Breast epithelium (tissue), 3 donors: ENCODE results near the gene ASCC2.

Source experiments
- POLR2A ChIP-seq: fragments of 450-650 bp; IDR thresholded peaks from one replicate; pipeline ENCODE4 v1.6.1; 2016; ENCODE audit warnings: antibody characterized with exemption, mild to moderate bottlenecking, moderate library complexity
- POLR2AphosphoS5 ChIP-seq, 3 donors: sonication (generic); formaldehyde crosslinking; IDR thresholded peaks; one replicate each; pipeline ENCODE4 v1.6.1; 2017; ENCODE audit warnings: antibody characterized with exemption in 3 of 3
- TF ChIP-seq, protein P1 (sequence below), 3 donors: fragments of 450-650 bp; IDR thresholded peaks; one replicate each; pipeline ENCODE4 v1.5.1; 2016 to 2017; ENCODE audit warnings: antibody characterized with exemption in 3 of 3, mild to moderate bottlenecking in 3 of 3, moderate library complexity in 3 of 3

DNA sequence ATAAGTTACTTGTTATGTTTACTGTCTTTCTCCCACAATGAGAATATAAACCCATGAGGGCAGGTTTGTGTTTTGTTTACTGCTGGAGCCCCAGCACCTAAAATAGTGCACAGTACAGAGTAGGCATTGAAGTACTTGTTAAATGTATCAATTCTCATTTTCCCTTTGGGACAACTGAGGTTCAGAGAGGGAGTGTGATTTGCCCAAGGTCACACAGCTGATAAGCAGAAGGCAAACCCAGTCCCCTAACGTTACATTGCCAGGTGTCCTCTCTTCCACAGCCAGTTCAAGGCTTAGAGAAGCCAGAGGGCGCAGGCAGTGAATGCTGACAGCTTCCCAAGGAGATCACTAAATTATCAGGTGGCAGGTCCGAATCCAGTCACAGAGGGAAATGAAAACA, 88.0 kb downstream of the ASCC2 start:
- TF ChIP-seq POLR2A (no peak), POLR2AphosphoS5 (IDR thresholded peaks at IDR 0.05) (no peak)
- TF ChIP-seq, protein P1, sequence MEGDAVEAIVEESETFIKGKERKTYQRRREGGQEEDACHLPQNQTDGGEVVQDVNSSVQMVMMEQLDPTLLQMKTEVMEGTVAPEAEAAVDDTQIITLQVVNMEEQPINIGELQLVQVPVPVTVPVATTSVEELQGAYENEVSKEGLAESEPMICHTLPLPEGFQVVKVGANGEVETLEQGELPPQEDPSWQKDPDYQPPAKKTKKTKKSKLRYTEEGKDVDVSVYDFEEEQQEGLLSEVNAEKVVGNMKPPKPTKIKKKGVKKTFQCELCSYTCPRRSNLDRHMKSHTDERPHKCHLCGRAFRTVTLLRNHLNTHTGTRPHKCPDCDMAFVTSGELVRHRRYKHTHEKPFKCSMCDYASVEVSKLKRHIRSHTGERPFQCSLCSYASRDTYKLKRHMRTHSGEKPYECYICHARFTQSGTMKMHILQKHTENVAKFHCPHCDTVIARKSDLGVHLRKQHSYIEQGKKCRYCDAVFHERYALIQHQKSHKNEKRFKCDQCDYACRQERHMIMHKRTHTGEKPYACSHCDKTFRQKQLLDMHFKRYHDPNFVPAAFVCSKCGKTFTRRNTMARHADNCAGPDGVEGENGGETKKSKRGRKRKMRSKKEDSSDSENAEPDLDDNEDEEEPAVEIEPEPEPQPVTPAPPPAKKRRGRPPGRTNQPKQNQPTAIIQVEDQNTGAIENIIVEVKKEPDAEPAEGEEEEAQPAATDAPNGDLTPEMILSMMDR (IDR thresholded peaks at IDR 0.05), result no peak
